ENCODE results near the gene GGT6. TPM values are rescaled to one million over a fixed set of nuclear protein-coding genes. Genes with fewer than 3 reads are reported as not detected.

Gene GGT6
- total RNA-seq, 1 donor from 2014 or later: not detected

DNA sequence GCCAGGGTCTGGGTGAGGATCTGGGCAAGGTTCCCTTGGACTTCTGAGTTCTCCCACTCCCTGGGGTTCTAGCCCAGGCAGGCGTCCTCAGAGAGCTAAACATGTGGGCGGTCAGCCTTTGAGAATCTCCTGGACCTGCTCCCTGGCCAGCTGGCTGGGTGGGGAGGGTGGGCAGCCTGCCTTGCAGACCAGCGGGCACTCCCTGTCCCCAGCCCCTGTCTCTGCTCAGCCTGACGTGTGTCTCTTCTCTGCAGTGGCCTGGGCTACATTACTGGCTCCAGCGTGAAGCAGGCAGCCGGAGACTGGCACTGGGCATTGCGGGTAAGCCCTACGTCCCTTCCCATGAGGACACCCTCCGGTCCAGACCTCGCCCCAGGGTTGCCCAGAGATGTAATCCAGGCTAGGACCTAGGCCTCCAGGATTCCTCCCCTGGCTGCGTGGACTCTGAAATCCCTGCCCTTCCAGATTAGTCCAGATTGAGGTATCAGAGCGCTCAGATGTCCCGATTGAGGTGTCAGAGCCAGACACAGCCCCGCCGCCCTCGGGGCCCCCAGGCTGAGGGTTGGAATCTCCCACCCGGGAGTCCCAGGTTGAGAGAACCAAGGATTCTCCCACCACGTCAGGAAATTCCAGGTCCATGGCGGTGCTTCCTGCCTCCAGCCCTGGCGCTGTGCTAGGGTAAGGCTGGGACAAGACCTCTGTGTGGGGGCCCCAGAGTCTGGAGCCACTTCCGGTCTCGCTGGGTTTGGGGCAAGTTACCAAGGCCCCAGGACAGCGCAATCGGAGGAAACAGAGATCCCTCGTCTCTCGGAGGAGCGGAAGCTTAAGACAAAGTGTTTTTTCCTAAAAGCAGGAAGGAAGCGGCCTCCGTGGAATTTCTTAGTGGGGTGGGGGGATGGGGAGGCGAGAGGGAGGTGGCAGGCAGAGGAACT, 29.3 kb downstream of the GGT6 start:
- intact Hi-C loops (cut with micrococcal nuclease): loop anchor here (10.0 kb wide), 1 partner anchor 106 kb away; no protein-coding TSS in a partner anchor
- peaks cover 4% of the 10 kb centered on the region for H3K4me1 Mint-ChIP-seq
- H3K36me3 Mint-ChIP-seq (ENCODE audit: low read depth): peaks cover 2% of the 10 kb centered on the region
- no peaks in the 10 kb centered on the region for H3K9me3 Mint-ChIP-seq
- no peak overlapping the region for H3K4me3 Mint-ChIP-seq
- no peak for DNase-seq
- H3K27ac Mint-ChIP-seq: no peak overlapping the region
- H3K27me3 Mint-ChIP-seq: peaks cover 5% of the 10 kb centered on the region

DNA sequence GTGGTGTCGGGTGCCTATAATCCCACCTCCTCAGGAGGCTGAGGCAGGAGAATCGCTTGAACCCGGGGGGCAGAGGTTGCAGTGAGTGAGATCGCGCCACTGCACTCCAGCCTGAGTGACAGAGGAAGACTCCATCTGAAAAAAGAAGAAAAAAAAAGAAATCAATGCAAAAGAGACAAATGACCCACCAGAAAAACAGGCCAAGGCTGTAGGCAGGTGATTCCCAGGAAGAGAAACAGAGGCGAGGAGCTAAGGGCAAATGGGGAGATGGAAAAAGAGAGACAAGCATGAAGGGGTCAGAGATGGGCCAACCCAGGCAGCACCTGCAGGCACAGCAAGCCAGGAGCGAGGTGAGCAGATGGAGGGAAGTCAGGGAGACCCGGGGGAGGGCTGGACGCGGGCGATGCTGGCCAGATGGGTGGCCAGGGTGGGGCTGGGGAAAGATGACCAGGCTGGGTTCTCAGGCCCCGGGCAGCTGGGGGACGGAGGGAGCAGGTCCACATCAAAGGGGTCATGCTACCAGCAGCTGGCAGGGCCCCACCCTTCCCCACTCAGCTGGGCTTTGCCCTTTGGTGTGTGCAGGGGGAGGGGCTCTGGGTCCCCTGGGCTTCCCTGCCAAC, 30.7 kb downstream of the GGT6 start:
- Mint-ChIP-seq H3K4me1 (peaks cover 4% of the 10 kb centered on the region), H3K36me3 (ENCODE audit: low read depth) (no peaks in the 10 kb centered on the region), H3K27ac (no peak overlapping the region), H3K4me3 (no peak overlapping the region), H3K9me3 (no peaks in the 10 kb centered on the region), H3K27me3 (peaks cover 9% of the 10 kb centered on the region)
- DNase-seq: no peak
- intact Hi-C loops (cut with micrococcal nuclease): loop anchor here (10.0 kb wide), 1 partner anchor 105 kb away; no protein-coding TSS in a partner anchor

DNA sequence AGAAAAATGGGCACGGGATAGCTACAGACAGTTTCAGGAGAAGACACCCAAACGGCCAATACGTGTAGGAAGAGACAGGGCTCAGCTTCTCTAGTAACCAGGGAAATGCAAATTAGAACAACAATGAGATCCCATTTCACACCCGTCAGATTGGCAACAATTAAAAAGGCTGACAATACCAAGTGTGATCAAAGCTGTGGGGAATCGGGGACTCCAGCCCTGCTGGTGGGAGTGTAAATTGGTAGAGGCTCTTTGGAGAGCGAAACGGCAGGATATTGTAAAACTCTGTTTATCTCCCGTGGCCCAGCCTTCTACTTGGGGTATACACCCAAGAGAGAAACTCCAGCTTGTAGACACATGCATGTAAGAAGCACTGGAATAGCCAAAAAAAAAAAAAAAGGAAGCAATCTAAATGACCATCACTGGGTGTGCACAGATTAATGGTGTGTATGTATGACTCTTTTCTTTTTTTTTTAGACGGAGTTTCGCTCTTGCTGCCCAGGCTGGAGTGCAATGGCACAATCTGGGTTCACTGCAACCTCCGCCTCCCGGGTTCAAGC, 32.7 kb downstream of the GGT6 start:
- Mint-ChIP-seq H3K4me3 (no peak overlapping the region), H3K27me3 (peaks cover 6% of the 10 kb centered on the region), H3K36me3 (ENCODE audit: low read depth) (no peaks in the 10 kb centered on the region), H3K27ac (no peak overlapping the region), H3K9me3 (no peaks in the 10 kb centered on the region), H3K4me1 (no peaks in the 10 kb centered on the region)
- intact Hi-C loops (cut with micrococcal nuclease): no loop called here
- no peak for DNase-seq

DNA sequence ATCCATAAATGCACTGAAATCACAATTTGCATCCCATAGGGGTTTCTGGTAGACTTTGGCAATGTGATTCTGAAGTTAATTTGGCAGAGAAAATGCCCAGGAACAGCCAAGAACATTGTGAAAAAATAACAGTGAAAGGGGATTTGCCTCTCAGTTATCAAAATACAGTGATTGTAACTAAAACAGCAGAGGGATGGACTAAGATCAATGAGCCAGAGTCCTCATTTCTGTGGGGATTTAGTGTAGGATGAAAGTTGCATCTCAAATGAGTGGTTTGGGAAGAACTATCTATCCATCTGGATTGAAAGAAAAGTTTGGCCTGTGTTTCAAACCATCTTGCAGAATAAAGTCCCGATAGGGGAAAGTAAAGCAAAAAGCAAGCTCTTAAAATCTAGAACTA, 33.2 kb downstream of the GGT6 start:
- H3K36me3 Mint-ChIP-seq (ENCODE audit: low read depth): no peaks in the 10 kb centered on the region
- no peaks in the 10 kb centered on the region for H3K4me1 Mint-ChIP-seq
- no peak for DNase-seq
- no peak overlapping the region for H3K4me3 Mint-ChIP-seq
- peaks cover 6% of the 10 kb centered on the region for H3K27me3 Mint-ChIP-seq
- H3K27ac Mint-ChIP-seq: no peak overlapping the region
- no peaks in the 10 kb centered on the region for H3K9me3 Mint-ChIP-seq
- intact Hi-C loops (cut with micrococcal nuclease): no loop called here

DNA sequence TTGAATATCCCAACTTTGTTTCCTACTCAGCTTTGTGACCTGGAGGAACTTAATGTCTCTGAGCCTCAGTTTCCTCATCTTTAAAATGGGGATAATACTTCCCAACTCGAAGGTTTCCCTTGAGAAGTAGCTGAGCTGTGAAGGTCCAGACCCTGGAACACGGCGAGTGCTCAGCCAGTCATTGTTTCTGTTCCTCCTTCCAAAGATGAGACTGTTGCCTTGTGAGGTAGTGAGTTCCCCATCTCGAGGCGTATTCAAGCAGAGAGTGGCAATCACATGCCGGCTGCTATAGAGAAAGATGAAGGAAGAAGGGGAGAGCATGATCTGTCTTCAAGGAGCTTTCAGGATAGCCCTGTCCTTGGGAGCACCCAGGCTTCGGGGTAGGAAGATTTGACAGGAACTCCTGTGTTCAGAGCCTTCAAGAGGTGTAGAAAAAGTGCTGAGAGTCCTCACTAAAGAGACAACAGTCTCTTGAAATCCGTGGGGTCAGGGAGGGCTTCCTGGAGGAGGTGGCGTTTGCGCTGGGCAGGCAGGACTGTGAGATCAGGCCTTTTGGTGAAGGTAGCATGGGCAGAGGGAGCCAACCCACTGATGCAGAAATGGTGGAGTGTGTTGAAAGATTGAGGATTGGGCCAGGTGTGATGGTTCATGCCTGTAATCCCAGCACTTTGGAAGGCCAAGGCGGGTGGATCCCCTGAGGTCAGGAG, 34.5 kb downstream of the GGT6 start:
- no peaks in the 10 kb centered on the region for H3K9me3 Mint-ChIP-seq
- intact Hi-C loops (cut with micrococcal nuclease): no loop called here
- no peaks in the 10 kb centered on the region for H3K36me3 Mint-ChIP-seq (ENCODE audit: low read depth)
- DNase-seq: no peak
- peaks cover 4% of the 10 kb centered on the region for H3K27me3 Mint-ChIP-seq
- no peaks in the 10 kb centered on the region for H3K4me1 Mint-ChIP-seq
- H3K27ac Mint-ChIP-seq: no peak overlapping the region
- H3K4me3 Mint-ChIP-seq: no peak overlapping the region

DNA sequence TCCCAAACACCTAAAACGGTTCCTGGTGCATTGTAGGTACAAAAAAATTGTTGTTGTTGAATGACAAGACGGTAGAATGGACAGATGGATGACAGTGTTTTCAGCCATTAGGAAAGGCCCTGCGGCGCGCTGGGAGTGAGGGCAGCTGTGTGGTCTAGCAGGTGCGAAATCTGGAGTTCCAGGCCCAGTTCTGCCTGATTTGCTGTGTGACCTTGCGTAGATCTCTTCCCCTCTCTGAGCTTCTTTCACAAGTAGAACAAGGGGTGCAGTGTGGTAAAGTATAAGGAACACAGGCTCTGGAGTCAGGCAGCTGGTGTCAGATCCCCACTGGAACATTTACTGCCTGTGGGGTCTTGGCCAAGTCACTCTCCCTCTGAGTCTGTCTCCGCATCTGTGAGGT, 36.4 kb downstream of the GGT6 start:
- no peaks in the 10 kb centered on the region for H3K9me3 Mint-ChIP-seq
- H3K4me3 Mint-ChIP-seq: no peak overlapping the region
- no peak overlapping the region for H3K27ac Mint-ChIP-seq
- no peaks in the 10 kb centered on the region for H3K4me1 Mint-ChIP-seq
- H3K27me3 Mint-ChIP-seq: peaks cover 4% of the 10 kb centered on the region
- no peak for DNase-seq
- no peaks in the 10 kb centered on the region for H3K36me3 Mint-ChIP-seq (ENCODE audit: low read depth)
- intact Hi-C loops (cut with micrococcal nuclease): no loop called here

DNA sequence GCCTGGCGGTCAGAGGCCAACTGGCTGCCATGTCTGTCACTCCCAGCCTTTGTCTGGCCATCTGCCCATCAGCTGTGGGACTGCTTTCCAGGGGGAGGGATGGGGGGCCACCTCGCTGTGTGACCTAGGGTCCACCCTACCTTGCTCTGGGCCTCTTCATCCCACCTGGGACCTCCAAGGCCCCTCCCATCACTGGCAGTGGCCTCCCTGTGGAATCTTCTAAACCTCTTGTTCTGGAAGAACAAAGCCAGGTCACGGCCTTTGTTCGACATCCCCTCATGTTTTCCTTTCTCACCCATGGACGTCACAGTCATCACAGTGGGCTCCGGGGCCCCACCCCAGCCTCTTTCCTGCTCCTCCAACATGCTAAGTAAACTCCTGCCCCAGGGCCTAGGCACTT, 37.7 kb downstream of the GGT6 start:
- no peak for DNase-seq
- intact Hi-C loops (cut with micrococcal nuclease): no loop called here
- Mint-ChIP-seq H3K9me3 (no peaks in the 10 kb centered on the region), H3K27me3 (peaks cover 4% of the 10 kb centered on the region), H3K27ac (no peak overlapping the region), H3K4me3 (no peak overlapping the region), H3K36me3 (ENCODE audit: low read depth) (no peaks in the 10 kb centered on the region), H3K4me1 (no peaks in the 10 kb centered on the region)

DNA sequence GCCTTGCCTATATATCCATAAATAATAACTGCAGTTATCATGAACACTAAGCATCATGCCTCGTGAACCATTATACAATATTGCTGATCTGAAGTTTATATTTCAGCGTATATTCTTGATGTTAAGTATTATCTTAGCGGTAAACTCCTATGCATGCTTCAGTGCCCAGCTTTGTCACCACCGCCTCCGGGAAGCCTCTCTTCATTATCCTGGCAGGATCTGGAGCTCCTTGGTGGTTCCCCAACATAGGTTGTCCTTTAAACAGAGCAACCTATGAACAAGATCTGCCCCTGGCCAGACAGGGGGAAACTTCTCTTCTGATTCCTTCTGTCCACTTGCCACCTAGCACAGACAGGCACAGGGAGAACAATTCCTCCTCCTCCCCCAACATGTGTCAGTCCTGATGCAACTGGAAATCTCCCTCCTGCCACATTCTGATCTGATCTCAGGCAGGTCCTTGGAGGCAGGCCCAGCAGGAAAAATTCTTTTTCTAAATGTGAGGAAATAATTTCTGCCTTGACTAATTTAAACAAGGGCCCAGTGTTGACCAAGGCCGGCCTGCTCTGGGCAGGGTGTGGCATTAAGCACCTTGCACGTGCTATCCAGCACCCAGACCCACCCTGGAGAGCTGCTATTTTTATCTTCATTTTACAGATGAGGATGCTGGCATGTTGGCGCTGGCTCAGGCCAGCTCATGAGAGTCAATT, 39.3 kb downstream of the GGT6 start:
- H3K27me3 Mint-ChIP-seq: peaks cover 3% of the 10 kb centered on the region
- no peak overlapping the region for H3K27ac Mint-ChIP-seq
- no peaks in the 10 kb centered on the region for H3K36me3 Mint-ChIP-seq (ENCODE audit: low read depth)
- no peak for DNase-seq
- H3K4me1 Mint-ChIP-seq: no peaks in the 10 kb centered on the region
- no peaks in the 10 kb centered on the region for H3K9me3 Mint-ChIP-seq
- no peak overlapping the region for H3K4me3 Mint-ChIP-seq
- intact Hi-C loops (cut with micrococcal nuclease): no loop called here

DNA sequence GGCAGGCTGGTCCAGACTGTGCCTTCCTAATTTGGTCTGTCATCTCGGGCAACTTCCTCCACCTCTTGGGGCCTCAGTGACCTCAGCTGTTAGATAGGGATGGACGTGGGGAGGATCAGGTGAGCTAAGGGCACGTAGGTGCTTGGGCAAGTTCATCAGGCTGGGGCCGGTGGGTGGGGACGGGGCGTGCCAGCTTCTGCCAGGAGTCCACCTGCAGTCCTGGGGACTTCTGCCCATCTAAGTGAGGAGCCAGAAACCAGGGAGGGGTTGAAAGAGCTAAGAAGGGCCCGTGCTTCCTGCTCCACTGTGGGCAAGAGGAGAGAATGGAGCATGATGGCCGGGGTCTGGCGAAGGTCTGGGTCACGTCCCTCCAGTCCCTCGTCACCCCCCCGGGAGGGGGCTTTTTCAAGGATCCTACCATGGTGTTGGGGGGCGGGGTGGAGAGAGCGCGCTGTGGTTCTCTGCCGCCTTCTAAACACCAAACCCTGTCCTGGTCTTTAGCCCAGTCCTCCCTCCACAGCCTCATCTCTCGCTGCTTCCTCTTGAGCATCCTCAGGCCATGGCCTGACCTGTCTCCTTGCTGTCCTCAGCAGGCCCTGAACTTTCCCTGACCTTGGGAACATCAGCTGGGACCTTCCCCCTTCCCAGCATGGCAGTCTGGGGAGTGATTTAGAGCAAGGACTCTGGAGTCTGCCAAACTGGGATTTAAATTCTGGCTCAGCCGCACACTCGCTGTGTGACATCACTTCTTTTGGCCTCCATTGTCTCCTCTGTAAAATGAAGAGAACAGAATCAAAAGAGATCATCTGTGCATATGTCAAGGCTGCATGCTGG, 40.1 kb downstream of the GGT6 start:
- no peak overlapping the region for H3K27ac Mint-ChIP-seq
- H3K9me3 Mint-ChIP-seq: no peaks in the 10 kb centered on the region
- H3K27me3 Mint-ChIP-seq: no peaks in the 10 kb centered on the region
- no peak overlapping the region for H3K4me3 Mint-ChIP-seq
- H3K36me3 Mint-ChIP-seq (ENCODE audit: low read depth): no peaks in the 10 kb centered on the region
- no peaks in the 10 kb centered on the region for H3K4me1 Mint-ChIP-seq
- DNase-seq: no peak
- intact Hi-C loops (cut with micrococcal nuclease): no loop called here

DNA sequence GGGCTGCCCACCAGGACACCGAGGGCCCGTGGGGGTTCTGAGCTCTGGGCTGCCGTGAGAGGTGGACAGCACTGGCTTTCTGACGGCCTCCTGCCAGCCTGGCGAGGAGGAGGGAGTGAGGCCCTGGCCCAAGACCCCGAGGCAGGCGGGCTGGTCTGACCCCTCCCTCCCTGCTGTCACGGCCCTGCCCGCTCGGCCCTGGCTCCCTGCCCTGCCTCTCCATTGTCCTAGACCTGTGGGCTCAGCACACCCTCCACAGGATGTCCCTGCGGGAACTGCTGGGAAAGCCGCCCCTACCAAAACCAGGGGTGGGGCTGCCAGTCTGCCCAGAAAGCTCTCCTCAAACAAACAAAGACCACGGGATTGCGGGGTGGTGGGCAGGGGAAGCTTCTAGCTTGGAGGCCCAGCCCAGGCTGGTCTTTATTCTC, 41.0 kb downstream of the GGT6 start:
- intact Hi-C loops (cut with micrococcal nuclease): no loop called here
- Mint-ChIP-seq H3K27ac (no peak overlapping the region), H3K9me3 (no peaks in the 10 kb centered on the region), H3K4me1 (no peaks in the 10 kb centered on the region), H3K36me3 (ENCODE audit: low read depth) (no peaks in the 10 kb centered on the region), H3K4me3 (no peak overlapping the region), H3K27me3 (no peaks in the 10 kb centered on the region)
- DNase-seq: no peak

DNA sequence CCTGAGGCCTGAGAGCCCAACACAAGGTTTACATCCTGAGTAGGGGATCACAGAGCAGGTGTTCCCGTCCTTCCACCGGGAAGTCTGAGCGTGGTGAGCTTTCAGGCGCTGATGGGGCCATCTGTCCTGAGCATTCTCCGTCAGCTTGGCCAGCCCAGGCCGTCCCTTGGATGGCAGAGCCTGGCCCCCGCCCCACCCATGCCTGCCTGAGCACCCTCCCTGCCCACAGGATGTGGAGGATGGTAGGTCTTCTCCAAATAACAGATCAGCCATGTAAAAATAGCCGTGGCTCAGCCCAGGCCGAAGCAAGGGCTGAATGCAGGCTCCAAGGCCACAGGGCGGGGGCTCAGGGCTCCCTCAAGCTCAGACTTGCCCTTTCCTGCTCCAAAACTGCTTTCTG, 41.5 kb downstream of the GGT6 start:
- no peaks in the 10 kb centered on the region for H3K4me1 Mint-ChIP-seq
- no peaks in the 10 kb centered on the region for H3K9me3 Mint-ChIP-seq
- intact Hi-C loops (cut with micrococcal nuclease): no loop called here
- H3K4me3 Mint-ChIP-seq: no peak overlapping the region
- no peaks in the 10 kb centered on the region for H3K27me3 Mint-ChIP-seq
- no peaks in the 10 kb centered on the region for H3K36me3 Mint-ChIP-seq (ENCODE audit: low read depth)
- DNase-seq: no peak
- no peak overlapping the region for H3K27ac Mint-ChIP-seq

DNA sequence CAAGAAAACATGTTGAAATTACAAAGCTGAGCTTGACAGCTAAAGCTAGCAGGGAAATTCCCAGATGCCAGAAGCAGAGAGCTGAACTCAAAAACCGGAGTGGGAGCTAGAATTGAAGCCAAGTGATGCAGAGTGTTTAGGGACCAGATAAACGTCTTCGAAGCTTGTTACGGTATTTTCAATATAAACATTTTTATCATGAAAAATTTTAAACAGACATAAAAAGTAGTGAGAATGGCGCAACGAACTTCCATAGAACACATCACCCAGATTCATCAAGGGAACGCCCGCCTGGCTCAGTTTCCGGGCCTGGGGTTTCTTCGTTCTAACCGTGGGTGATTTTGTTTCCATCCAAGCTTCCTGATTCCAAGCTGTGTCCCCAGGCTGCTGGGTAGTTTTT, 43.6 kb downstream of the GGT6 start:
- intact Hi-C loops (cut with micrococcal nuclease): no loop called here
- Mint-ChIP-seq H3K4me3 (no peak overlapping the region), H3K9me3 (no peaks in the 10 kb centered on the region), H3K27me3 (no peaks in the 10 kb centered on the region), H3K27ac (no peak overlapping the region), H3K36me3 (ENCODE audit: low read depth) (no peaks in the 10 kb centered on the region), H3K4me1 (no peaks in the 10 kb centered on the region)
- no peak for DNase-seq

DNA sequence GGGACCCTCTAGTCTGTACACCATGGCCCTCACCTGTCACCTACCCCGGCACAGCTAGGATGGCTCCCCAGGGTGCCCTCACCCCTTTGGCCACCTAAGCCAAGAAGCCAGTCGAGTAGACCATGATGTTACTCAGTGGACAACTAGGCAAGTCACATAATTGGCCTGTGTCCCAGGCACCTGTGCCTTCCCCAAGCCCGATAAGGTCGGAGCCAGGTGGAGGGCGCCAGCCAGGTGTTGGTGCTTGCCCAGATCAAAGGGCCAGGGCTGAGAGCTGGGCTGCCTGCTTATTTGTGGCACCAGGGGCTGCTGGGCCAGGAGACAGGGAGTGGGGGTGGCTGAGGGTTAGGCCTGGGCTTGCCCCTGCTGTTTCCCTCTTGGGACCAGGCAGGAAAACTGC, 44.9 kb downstream of the GGT6 start:
- Mint-ChIP-seq H3K27ac (no peak overlapping the region), H3K4me3 (no peak overlapping the region), H3K27me3 (no peaks in the 10 kb centered on the region), H3K9me3 (no peaks in the 10 kb centered on the region), H3K4me1 (no peaks in the 10 kb centered on the region), H3K36me3 (ENCODE audit: low read depth) (no peaks in the 10 kb centered on the region)
- intact Hi-C loops (cut with micrococcal nuclease): no loop called here
- no peak for DNase-seq

All from activated CD4-positive, alpha-beta T cell treated with anti-CD3 and anti-CD28 coated beads, Interleukin-2, amount 10 ng/mL, durations not matched to agents 24 days and 14 days (primary cell).